ENCODE measurements around the gene OR6Y1.

Gene OR6Y1, protein sequence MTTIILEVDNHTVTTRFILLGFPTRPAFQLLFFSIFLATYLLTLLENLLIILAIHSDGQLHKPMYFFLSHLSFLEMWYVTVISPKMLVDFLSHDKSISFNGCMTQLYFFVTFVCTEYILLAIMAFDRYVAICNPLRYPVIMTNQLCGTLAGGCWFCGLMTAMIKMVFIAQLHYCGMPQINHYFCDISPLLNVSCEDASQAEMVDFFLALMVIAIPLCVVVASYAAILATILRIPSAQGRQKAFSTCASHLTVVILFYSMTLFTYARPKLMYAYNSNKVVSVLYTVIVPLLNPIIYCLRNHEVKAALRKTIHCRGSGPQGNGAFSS

GRCh38 chr1:158554352-158554751 is at the start of gene OR6Y1:
Gene OR6Y1, minus strand, starts transcription at chr1:158554405. Its CDS starts 6,300 bp downstream, at chr1:158548105.
- DNase-seq = no peak

DNA sequence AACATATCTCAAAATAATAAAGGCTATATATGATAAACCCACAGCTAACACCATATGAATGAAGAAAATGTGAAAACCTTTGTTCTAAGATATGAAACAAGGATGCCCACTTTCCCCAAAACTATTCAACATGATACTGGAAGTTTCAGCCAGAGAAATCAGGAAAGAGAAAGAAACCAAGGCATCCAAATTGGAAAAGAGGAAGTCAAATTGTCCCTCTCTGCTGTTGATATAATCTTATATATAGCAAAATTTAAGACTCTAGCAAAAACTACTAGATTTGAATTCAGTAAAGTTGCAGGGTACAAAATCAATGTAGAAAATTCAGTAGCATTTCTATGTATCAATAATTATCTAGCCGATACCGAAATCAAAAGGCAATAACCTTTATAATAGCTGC is 46.5 kb upstream of the OR6Y1 start:
- no peak for DNase-seq

DNA sequence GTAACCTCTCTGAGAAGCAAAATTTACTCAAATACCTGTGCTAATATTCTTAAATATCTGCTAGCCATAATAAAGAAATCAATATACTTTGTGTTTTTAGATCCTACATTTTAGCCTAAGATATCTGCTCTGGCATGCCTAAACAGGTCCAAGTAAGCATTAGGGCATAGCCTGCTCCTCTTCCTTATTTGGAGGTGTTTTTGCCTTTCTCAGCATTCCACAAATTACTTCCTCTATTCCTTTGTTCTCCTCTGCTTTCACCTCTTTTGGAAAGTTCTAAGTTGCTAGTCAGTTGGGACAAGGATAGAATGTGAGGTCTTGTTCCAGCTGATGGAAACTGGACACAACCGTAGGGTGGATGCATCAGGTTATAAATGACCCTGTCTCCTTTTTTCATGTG is 32.7 kb upstream of the OR6Y1 start:
- no peak for DNase-seq

GRCh38 chr1:158583962-158584361 is 29.8 kb upstream of the OR6Y1 start:
- DNase-seq = no peak

DNA sequence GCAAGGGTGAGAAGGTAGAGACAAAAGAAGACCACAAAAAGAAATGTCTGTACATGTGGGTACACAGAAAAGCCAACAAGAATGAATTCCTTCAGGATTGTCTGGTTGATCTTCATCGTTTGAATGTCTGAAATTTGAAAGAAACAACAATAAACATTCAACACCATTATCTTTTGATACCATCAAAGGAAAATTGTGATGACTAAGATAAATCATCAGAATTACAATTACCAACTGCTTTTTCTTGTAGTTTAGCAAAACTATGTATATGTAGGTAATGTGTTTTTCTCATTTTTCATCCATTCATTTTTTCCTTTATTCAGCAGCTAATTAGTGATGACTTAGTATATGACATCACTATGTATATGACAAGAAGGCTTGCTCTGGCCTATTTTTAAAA is 25.5 kb upstream of the OR6Y1 start, which contains the start of gene OR10X1:
OR10X1 (minus strand) TSS at position 167 of the 400 bp plus-strand sequence; CDS start at position 167, 0 bp downstream.
- no peak for DNase-seq

DNA sequence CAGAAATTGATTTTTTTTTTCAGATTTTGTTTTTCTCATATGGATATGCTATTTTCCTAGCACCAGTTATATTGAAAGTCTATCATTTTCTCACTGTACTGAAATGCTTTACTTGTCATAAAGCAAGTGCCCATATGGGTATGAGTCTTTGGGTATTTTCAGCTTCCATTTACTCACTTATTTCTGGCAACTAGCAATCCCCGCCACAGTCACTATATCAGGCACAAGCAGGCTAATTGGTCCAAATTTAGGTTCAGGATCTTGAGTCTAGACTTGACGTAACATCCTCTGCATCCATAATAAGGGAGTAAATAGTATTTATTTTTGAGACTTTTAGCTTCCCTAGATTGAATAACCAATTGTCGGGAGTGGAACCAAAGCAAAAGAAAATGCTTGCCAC is 23.4 kb upstream of the OR6Y1 start:
- DNase-seq = no peak

GRCh38 chr1:158572226-158572625 is 18.0 kb upstream of the OR6Y1 start:
- DNase-seq = no peak

- no peak for DNase-seq
Observed at GRCh38 chr1:158570480-158570879, 16.3 kb upstream of the OR6Y1 start, which contains the start of gene OR6P1. Gene OR6P1, minus strand, starts transcription at chr1:158570580. Its CDS starts 6,976 bp downstream, at chr1:158563604.

DNA sequence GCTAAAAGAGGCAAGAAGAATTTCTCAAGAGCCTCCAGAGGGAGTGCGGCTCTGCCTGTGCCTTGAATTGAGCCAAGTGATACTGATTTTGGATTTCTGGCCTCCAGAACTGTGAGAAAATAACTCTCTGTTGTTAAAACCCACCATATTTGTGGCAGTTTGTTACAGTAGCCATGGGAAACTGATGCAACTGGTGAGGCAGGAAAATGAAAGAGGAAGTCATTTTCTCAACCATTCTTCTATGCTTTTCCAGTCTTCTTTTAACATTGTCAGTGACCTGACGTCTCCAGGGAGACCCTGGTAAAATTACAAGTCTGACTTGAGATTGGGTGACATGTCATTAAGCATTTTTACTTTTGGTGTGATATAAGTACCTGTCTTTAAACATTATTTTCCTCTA is 10.4 kb upstream of the OR6Y1 start:
- no peak for DNase-seq

DNA sequence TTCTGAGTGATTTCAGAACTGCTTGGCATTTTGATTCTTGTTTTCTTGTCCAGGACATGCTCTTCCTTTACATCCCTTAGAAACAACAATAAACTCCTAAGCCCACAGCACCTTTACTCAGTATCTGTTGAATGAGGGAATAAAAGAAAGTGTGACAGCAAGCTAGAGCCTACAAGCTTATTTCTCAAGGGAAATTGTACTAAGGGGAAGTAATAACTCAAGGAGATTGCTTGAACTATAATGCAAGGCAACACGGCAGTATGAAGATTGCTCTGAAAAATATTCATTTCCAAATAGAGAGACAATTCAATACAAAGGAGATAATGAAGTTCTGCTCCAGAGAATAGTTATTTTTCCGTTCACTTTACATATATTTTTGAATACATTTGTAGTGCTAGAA is 9.6 kb upstream of the OR6Y1 start:
- DNase-seq = no peak

DNA sequence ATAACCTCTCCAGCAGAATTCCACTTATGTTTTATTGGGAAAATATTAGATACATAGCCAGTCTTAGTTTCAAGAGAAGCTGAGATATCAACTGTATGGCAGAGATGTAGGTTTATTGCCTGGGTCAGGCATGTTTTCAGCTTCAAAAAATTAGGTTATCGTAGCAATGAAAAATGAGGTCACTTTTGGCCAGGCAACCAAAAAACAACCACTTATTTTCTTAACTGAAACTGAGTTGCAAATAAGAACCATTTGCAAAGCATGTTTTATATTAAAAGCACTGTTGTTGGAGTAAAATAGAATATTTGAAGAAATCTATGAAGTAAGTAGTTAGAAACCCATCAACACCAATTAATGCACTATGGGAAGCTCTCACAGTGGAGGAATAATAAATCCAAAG is 5.5 kb upstream of the OR6Y1 start:
- DNase-seq = no peak

DNA sequence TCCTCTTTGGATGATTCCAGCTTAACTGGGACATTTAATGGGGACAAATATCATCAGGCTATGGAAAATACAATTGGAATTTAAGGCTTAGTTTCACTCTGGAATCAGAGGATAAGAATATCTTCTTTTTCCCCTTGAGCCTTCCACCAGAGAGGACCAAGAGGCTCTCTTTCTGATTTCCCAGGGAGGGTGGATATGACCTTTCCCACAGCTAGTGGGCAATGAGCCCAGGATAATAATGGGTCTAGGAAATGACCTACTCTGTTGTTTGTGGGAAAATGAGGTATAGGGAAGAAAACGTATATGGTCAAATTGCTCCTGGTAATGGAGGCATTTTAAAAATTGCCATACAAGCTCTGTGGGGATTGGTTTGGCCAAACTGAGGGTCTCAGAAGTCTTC is 1.9 kb downstream of the OR6Y1 start:
- DNase-seq = no peak

DNA sequence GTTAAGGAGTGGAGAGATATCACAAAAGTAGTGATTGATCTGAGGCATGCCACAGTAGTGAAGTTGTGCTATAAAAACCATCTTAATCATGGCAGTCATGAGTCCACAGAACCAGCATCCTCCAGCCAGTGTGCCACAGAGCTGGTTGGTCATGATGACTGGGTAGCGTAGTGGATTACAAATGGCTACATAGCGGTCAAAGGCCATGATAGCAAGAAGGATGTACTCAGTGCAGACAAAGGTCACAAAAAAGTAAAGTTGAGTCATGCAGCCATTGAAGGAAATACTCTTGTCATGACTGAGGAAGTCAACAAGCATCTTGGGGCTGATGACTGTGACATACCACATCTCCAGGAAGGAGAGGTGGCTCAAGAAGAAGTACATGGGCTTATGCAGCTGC is 6.7 kb downstream of the OR6Y1 start:
- DNase-seq = no peak

- no peak for DNase-seq
Observed at GRCh38 chr1:158537609-158538008, 16.6 kb downstream of the OR6Y1 start.

DNA sequence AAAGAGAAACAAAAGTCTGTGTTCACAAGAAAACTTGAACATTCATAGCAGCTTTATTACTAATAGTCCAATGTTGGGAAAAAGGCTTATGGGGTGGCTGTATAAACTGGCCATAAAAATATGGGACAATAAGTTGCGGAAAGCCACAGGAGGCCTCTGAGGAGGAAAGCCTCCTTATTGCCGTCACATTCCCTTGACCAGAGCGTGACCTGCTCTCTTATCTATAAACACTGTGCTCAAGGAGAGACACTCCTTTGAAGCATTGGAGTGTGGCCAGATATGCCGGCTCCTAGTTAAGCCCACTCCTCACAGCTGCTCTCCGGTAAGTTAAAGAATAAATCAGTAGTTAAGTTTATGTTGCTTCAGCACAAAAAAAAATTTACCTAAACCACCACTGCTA is 19.7 kb downstream of the OR6Y1 start:
- DNase-seq = no peak

GRCh38 chr1:158527190-158527815 is 26.9 kb downstream of the OR6Y1 start:
- no peak for DNase-seq

DNA sequence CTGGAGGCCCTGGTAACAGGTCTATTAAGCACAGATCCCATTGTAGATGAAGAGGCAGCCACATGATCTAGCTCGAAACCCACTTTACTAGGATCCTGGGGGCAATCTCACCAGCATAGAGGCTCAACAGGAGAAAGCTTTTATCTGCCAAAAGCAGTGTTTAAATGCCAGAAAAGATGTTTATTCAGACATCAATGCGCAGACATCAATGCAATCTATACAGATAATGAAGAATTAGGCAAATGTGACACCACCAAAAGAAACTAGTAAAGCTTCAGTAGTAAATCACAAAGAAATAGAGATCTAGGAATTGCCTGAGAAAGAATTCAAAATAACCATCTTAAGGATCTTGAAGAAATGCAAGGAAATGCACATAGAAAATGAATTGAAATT is 32.5 kb downstream of the OR6Y1 start:
- no peak for DNase-seq

- no peak for DNase-seq
Observed at GRCh38 chr1:158520955-158521665, 33.1 kb downstream of the OR6Y1 start.

GRCh38 chr1:158520021-158520420 is 34.2 kb downstream of the OR6Y1 start:
- no peak for DNase-seq

GRCh38 chr1:158516966-158517365 is 37.2 kb downstream of the OR6Y1 start:
- DNase-seq = no peak

- DNase-seq = no peak
Observed at GRCh38 chr1:158509471-158510156, 44.6 kb downstream of the OR6Y1 start.

DNA sequence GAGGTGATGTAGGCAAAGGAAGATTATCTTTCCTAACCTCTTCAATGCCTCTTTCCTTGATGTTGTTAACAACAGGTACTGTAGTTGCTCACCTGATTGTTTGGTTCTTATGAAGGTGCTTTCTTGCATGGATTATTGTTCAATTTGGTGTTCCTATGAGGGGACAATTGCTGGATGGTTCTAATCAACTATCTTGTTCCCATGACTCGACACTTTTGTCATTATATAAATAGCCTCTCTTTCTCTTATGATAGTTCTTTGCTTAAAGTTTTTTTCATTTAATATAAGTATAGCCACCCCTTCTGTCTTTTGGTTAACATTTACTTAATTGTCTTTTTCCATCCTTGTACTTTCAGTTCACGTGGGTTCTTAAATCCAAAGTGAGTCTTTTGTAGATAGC is 46.7 kb downstream of the OR6Y1 start:
- DNase-seq = no peak

GRCh38 chr1:158506369-158506987 is 47.7 kb downstream of the OR6Y1 start:
- DNase-seq = peak; percentile 36

All from stimulated activated CD4-positive, alpha-beta T cell treated with anti-CD3 and anti-CD28 coated beads, Interleukin-4, amount 100 ng/mL, for 1 hour (primary cell).